ENCODE data around the gene PRDX1.

- TF ChIP-seq, protein P1, sequence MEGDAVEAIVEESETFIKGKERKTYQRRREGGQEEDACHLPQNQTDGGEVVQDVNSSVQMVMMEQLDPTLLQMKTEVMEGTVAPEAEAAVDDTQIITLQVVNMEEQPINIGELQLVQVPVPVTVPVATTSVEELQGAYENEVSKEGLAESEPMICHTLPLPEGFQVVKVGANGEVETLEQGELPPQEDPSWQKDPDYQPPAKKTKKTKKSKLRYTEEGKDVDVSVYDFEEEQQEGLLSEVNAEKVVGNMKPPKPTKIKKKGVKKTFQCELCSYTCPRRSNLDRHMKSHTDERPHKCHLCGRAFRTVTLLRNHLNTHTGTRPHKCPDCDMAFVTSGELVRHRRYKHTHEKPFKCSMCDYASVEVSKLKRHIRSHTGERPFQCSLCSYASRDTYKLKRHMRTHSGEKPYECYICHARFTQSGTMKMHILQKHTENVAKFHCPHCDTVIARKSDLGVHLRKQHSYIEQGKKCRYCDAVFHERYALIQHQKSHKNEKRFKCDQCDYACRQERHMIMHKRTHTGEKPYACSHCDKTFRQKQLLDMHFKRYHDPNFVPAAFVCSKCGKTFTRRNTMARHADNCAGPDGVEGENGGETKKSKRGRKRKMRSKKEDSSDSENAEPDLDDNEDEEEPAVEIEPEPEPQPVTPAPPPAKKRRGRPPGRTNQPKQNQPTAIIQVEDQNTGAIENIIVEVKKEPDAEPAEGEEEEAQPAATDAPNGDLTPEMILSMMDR (IDR thresholded peaks at IDR 0.05; ENCODE audit: low read length) = no peak
- TF ChIP-seq EZH2phosphoT487 (IDR thresholded peaks at IDR 0.05; ENCODE audit: low read length) = no peak
Measured at GRCh38 chr1:45491487-45492260, 30.0 kb downstream of the PRDX1 start.
